IgD-negative memory B cell (primary cell): ENCODE measurements around the gene UTP14C. TPM values are rescaled to one million over a fixed set of nuclear protein-coding genes. Genes with fewer than 3 reads are reported as not detected.

Source experiments
- H3K27ac Mint-ChIP-seq, 3 donors: one replicate each; pipeline ENCODE4 v1.8.0; 2020 to 2022; ENCODE audit warnings: mild to moderate bottlenecking in 3 of 3, mixed read lengths in 3 of 3, moderate library complexity in 1 of 3
- H3K27me3 Mint-ChIP-seq: one replicate; pipeline ENCODE4 v1.8.0; 2021; ENCODE audit warnings: mixed read lengths
- H3K36me3 Mint-ChIP-seq: one replicate; pipeline ENCODE4 v1.8.0; 2020; ENCODE audit warnings: mild to moderate bottlenecking, mixed read lengths
- H3K4me1 Mint-ChIP-seq, 3 donors: one replicate each; pipeline ENCODE4 v1.8.0; 2020 to 2022; ENCODE audit warnings: mixed read lengths in 3 of 3, mild to moderate bottlenecking in 1 of 3
- H3K4me3 Mint-ChIP-seq, 4 donors: one replicate each; pipeline ENCODE4 v1.8.0; 2020 to 2022; ENCODE audit warnings: mild to moderate bottlenecking in 4 of 4, mixed read lengths in 4 of 4, moderate library complexity in 3 of 4
- H3K9me3 Mint-ChIP-seq, 3 donors: one replicate each; pipeline ENCODE4 v1.8.0; 2020 to 2021; ENCODE audit warnings: mixed read lengths in 3 of 3, mild to moderate bottlenecking in 1 of 3
- polyA plus RNA-seq: library from polyadenylated mRNA; unstranded; fragments of 300-500 nt; fragmentation: Illumina TruSeq; gene quantifications from one replicate; pipeline ENCODE4 v1.2.3, GENCODE V29; 2021

The UTP14C gene
- polyA plus RNA-seq, 1 donor from 2014 or later = 1.9 TPM

GRCh38 chr13:51998723-51999509, 25.6 kb upstream of the UTP14C start:
- no peak overlapping the region for H3K4me3 Mint-ChIP-seq
- H3K27me3 Mint-ChIP-seq = peaks cover 14% of the 10 kb centered on the region
- no peaks in the 10 kb centered on the region for H3K36me3 Mint-ChIP-seq
- H3K9me3 Mint-ChIP-seq = no peaks in the 10 kb centered on the region
- H3K27ac Mint-ChIP-seq = no peak overlapping the region
- H3K4me1 Mint-ChIP-seq = no peaks in the 10 kb centered on the region

- Mint-ChIP-seq H3K4me3 (no peak overlapping the region), H3K27ac (no peak overlapping the region), H3K4me1 (no peaks in the 10 kb centered on the region), H3K27me3 (peaks cover 14% of the 10 kb centered on the region), H3K36me3 (no peaks in the 10 kb centered on the region), H3K9me3 (no peaks in the 10 kb centered on the region)
These were observed 25.0 kb upstream of the UTP14C start for GRCh38 chr13:51999510-51999911.

- peaks cover 14% of the 10 kb centered on the region for H3K27me3 Mint-ChIP-seq
- no peaks in the 10 kb centered on the region for H3K4me1 Mint-ChIP-seq
- no peaks in the 10 kb centered on the region for H3K36me3 Mint-ChIP-seq
- H3K27ac Mint-ChIP-seq = no peak overlapping the region
- H3K9me3 Mint-ChIP-seq = no peaks in the 10 kb centered on the region
- no peak overlapping the region for H3K4me3 Mint-ChIP-seq
These were observed 24.6 kb upstream of the UTP14C start for GRCh38 chr13:51999921-52000320.

GRCh38 chr13:52001120-52001731, 23.3 kb upstream of the UTP14C start:
- Mint-ChIP-seq H3K36me3 (no peaks in the 10 kb centered on the region), H3K27ac (no peak overlapping the region), H3K4me1 (no peaks in the 10 kb centered on the region), H3K4me3 (no peak overlapping the region), H3K9me3 (no peaks in the 10 kb centered on the region), H3K27me3 (peaks cover 14% of the 10 kb centered on the region)

GRCh38 chr13:52002361-52002760, 22.1 kb upstream of the UTP14C start:
- Mint-ChIP-seq H3K4me1 (no peaks in the 10 kb centered on the region), H3K27ac (no peak overlapping the region), H3K36me3 (no peaks in the 10 kb centered on the region), H3K9me3 (no peaks in the 10 kb centered on the region), H3K4me3 (no peak overlapping the region), H3K27me3 (peaks cover 13% of the 10 kb centered on the region)

- Mint-ChIP-seq H3K9me3 (no peaks in the 10 kb centered on the region), H3K27ac (no peak overlapping the region), H3K36me3 (no peaks in the 10 kb centered on the region), H3K4me1 (no peaks in the 10 kb centered on the region), H3K27me3 (peaks cover 8% of the 10 kb centered on the region), H3K4me3 (no peak overlapping the region)
These were observed 20.9 kb upstream of the UTP14C start for GRCh38 chr13:52003541-52003940.

GRCh38 chr13:52004511-52005170, 19.9 kb upstream of the UTP14C start:
- peaks cover 4% of the 10 kb centered on the region for H3K27me3 Mint-ChIP-seq
- no peak overlapping the region for H3K4me3 Mint-ChIP-seq
- no peak overlapping the region for H3K27ac Mint-ChIP-seq
- H3K9me3 Mint-ChIP-seq = no peaks in the 10 kb centered on the region
- H3K4me1 Mint-ChIP-seq = no peaks in the 10 kb centered on the region
- no peaks in the 10 kb centered on the region for H3K36me3 Mint-ChIP-seq

GRCh38 chr13:52005841-52006522, 18.5 kb upstream of the UTP14C start:
- peaks cover 13% of the 10 kb centered on the region for H3K27me3 Mint-ChIP-seq

GRCh38 chr13:52006523-52007245, 17.8 kb upstream of the UTP14C start:
- H3K27ac Mint-ChIP-seq = no peak overlapping the region
- no peaks in the 10 kb centered on the region for H3K9me3 Mint-ChIP-seq
- peaks cover 16% of the 10 kb centered on the region for H3K27me3 Mint-ChIP-seq
- H3K36me3 Mint-ChIP-seq = no peaks in the 10 kb centered on the region
- H3K4me3 Mint-ChIP-seq = no peak overlapping the region
- peaks cover 1 to 7% (median 6%) of the 10 kb centered on the region in 3 donors for H3K4me1 Mint-ChIP-seq

More at GRCh38 chr13:52005841-52006522, 18.5 kb upstream of the UTP14C start:
- Mint-ChIP-seq H3K27ac (no peak overlapping the region), H3K4me1 (peaks cover 1 to 4% (median 3%) of the 10 kb centered on the region in 3 donors), H3K4me3 (no peak overlapping the region), H3K9me3 (no peaks in the 10 kb centered on the region), H3K36me3 (no peaks in the 10 kb centered on the region)

GRCh38 chr13:52009946-52010345, 14.5 kb upstream of the UTP14C start:
- Mint-ChIP-seq H3K27ac (no peak overlapping the region), H3K4me1 (peaks cover 11 to 14% (median 14%) of the 10 kb centered on the region in 3 donors), H3K27me3 (peaks cover 16% of the 10 kb centered on the region), H3K36me3 (no peaks in the 10 kb centered on the region), H3K4me3 (peak overlapping the region in 3 of 4 donors; percentile 5 to 97 (median 15)), H3K9me3 (no peaks in the 10 kb centered on the region)

- peaks cover 14 to 18% (median 16%) of the 10 kb centered on the region in 3 donors for H3K4me1 Mint-ChIP-seq
- H3K4me3 Mint-ChIP-seq = peak within 1 kb of the TSS; percentile 97 to 100 (median 99)
- peak within 1 kb of the TSS; percentile 61 to 89 (median 83) for H3K27ac Mint-ChIP-seq
- H3K9me3 Mint-ChIP-seq = no peaks in the 10 kb centered on the region
- H3K27me3 Mint-ChIP-seq = peaks cover 16% of the 10 kb centered on the region
- H3K36me3 Mint-ChIP-seq = no peaks in the 10 kb centered on the region
These were observed 13.4 kb upstream of the UTP14C start, which contains the start of gene ATP7B for GRCh38 chr13:52010890-52011631. Gene ATP7B, minus strand, starts transcription at chr13:52011450. Its CDS starts 113 bp downstream, at chr13:52011337.

GRCh38 chr13:52011632-52012511, 12.6 kb upstream of the UTP14C start, which contains the start of gene ALG11:
Gene ALG11, plus strand, starts transcription at chr13:52012398. Its CDS starts 21 bp downstream, at chr13:52012419.
- Mint-ChIP-seq H3K27ac (peak within 1 kb of the TSS; percentile 61 to 89 (median 83)), H3K27me3 (peaks cover 16% of the 10 kb centered on the region), H3K9me3 (no peaks in the 10 kb centered on the region), H3K36me3 (no peaks in the 10 kb centered on the region), H3K4me3 (peak within 1 kb of the TSS; percentile 97 to 100 (median 99)), H3K4me1 (peaks cover 14 to 18% (median 17%) of the 10 kb centered on the region in 3 donors)

GRCh38 chr13:52012512-52012836, 12.0 kb upstream of the UTP14C start:
- H3K9me3 Mint-ChIP-seq = no peaks in the 10 kb centered on the region
- H3K4me3 Mint-ChIP-seq = peak overlapping the region; percentile 97 to 100 (median 99)
- peak overlapping the region; percentile 61 to 89 (median 83) for H3K27ac Mint-ChIP-seq
- H3K36me3 Mint-ChIP-seq = no peaks in the 10 kb centered on the region
- H3K4me1 Mint-ChIP-seq = peaks cover 15 to 20% (median 17%) of the 10 kb centered on the region in 3 donors
- peaks cover 16% of the 10 kb centered on the region for H3K27me3 Mint-ChIP-seq
